Measurements from ENCODE around the gene ZC3H14. TPM values are rescaled to one million over a fixed set of nuclear protein-coding genes. Genes with fewer than 3 reads are reported as not detected.

The ZC3H14 gene
- total and polyA plus RNA-seq, 7 donors = 23.4 to 89.5 (median 80.4) TPM

DNA sequence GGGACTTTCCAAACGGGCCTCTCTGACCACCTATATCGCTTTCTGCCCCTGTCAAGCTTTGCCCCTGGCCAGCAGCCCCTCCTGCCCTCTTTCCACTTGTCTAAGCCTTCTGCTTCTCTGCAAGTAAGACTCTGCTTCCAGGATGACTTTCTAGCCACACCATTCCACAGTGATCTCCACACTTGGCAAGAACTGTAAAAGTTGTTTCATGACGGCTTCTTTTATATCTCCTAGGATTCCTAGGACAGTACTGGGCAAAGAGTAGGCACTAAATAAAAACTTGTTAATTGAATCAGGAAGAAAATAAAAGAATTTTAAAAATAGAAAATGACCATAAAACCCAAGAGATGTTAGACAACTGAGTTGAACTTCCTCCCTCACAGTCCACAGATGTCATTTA, 6.3 kb upstream of the ZC3H14 start:
- TF ChIP-seq EP300 (IDR thresholded peaks at IDR 0.05) (no peak), POLR2AphosphoS5 (IDR thresholded peaks at IDR 0.05) (no peak), POLR2A (IDR thresholded peaks at IDR 0.05) (no peak)
- TF ChIP-seq, protein P1, sequence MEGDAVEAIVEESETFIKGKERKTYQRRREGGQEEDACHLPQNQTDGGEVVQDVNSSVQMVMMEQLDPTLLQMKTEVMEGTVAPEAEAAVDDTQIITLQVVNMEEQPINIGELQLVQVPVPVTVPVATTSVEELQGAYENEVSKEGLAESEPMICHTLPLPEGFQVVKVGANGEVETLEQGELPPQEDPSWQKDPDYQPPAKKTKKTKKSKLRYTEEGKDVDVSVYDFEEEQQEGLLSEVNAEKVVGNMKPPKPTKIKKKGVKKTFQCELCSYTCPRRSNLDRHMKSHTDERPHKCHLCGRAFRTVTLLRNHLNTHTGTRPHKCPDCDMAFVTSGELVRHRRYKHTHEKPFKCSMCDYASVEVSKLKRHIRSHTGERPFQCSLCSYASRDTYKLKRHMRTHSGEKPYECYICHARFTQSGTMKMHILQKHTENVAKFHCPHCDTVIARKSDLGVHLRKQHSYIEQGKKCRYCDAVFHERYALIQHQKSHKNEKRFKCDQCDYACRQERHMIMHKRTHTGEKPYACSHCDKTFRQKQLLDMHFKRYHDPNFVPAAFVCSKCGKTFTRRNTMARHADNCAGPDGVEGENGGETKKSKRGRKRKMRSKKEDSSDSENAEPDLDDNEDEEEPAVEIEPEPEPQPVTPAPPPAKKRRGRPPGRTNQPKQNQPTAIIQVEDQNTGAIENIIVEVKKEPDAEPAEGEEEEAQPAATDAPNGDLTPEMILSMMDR (IDR thresholded peaks at IDR 0.05) = no peak
- intact Hi-C loops (cut with DNase I) = loop anchor here (10.0 kb wide), 2 partner anchors 172 to 268 kb away; partner anchors contain the start of genes SPATA7 and TTC8
- Histone ChIP-seq H3K36me3 (no peaks in the 10 kb centered on the region), H3K27ac (peak overlapping the region in 2 of 4 donors; percentile 10 to 85), H3K4me3 (no peak overlapping the region), H3K9me3 (no peaks in the 10 kb centered on the region), H3K27me3 (no peaks in the 10 kb centered on the region), H3K4me1 (peaks cover 0 to 29% (median 20%) of the 10 kb centered on the region in 4 donors)
- no peak for DNase-seq
- WGBS, 2 donors = 63 to 64% methylated on average over 3 of the region's 3 CpGs

DNA sequence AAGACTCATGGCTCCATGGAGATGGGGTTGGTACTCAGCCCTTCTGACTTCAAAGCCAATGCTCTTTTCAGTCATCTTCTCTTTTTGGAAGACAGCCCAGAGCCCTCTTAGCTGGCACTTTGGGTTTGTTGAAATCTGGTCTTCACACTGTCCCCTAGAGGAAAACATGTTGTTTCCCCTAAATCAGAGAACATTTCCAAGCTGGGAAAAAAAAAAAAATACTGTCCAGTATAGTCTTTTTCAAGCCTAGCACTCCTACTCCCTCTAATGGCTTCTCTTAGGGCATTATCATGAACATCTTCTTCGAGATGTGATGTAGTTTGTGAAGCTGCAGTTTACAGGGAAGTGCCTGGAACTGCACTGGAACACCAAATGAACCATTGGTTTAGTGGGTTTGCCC, 3.0 kb upstream of the ZC3H14 start:
- TF ChIP-seq, protein P1 (IDR thresholded peaks at IDR 0.05) = peak in 2 of 4 experiments; percentile 5 to 16
- TF ChIP-seq POLR2AphosphoS5 (IDR thresholded peaks at IDR 0.05) (no peak), POLR2A (IDR thresholded peaks at IDR 0.05) (no peak)
- WGBS, 2 donors = 7 to 10% methylated on average over 1 of the region's 1 CpG
- no peak overlapping the region for H3K27ac ChIP-seq
- no peaks in the 10 kb centered on the region for H3K9me3 ChIP-seq
- DNase-seq = no peak
- H3K27me3 ChIP-seq = no peaks in the 10 kb centered on the region
- H3K4me3 ChIP-seq = no peak overlapping the region
- intact Hi-C loops (cut with DNase I) = loop anchor here (10.0 kb wide), 3 partner anchors 175 to 1395 kb away; partner anchors contain the start of genes EFCAB11, SPATA7, TDP1 and TTC8
- H3K4me1 ChIP-seq = peaks cover 0 to 25% (median 22%) of the 10 kb centered on the region in 4 donors
- no peaks in the 10 kb centered on the region for H3K36me3 ChIP-seq

DNA sequence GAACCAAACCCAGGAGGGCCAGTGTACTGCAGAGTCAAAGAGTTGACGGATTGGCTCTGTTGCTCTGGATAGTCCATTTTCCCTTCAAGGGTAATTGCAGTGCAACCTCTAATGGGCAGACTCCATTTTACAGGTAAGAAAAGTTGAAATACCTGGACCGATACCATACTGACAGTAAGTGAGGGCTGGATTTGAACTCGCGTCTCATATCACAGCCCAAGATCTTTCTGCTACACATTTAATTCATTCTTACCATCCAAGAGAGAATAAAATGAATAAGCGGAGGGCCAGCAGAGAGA, 356 bp upstream of the ZC3H14 start:
- no peak for TF ChIP-seq POLR2AphosphoS5 (IDR thresholded peaks at IDR 0.05)
- no peak for TF ChIP-seq EP300 (IDR thresholded peaks at IDR 0.05)
- TF ChIP-seq, protein P1 (IDR thresholded peaks at IDR 0.05) = no peak
- TF ChIP-seq POLR2A (IDR thresholded peaks at IDR 0.05) = no peak
- WGBS, 2 donors = 20 to 29% methylated on average over 5 of the region's 5 CpGs
- Histone ChIP-seq H3K4me3 (peak overlapping the region; percentile 81 to 94 (median 85)), H3K9me3 (no peaks in the 10 kb centered on the region), H3K27ac (peak overlapping the region; percentile 86 to 97 (median 95)), H3K4me1 (peaks cover 0 to 32% (median 22%) of the 10 kb centered on the region in 4 donors), H3K27me3 (no peaks in the 10 kb centered on the region), H3K36me3 (peaks cover 0 to 6% (median 0%) of the 10 kb centered on the region in 4 donors)
- no peak for DNase-seq
- intact Hi-C loops (cut with DNase I) = loop anchor here (2.0 to 10.0 kb wide), 2 partner anchors 70 to 1392 kb away; partner anchors contain the start of genes EFCAB11 and TDP1

DNA sequence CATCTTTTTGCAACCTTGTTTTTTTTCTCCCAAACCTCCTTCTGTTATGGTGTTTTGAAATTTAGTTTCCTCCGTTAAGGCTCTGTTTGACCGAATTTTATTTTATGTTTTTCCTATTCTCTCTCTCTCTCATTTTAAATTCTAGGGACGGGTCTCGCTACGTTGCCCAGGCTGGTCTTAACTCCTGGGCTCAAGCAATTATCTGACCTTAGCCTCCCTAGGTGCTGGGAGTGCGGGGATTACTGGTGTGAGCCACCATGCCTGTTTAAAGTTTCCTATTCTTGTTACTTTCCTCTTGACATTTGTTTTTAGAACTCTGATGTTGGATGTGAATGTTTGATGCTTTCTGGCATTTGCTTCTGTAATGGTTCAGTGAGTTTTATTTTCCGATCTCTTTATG, 1.0 kb downstream of the ZC3H14 start:
- no peak for DNase-seq
- H3K4me1 ChIP-seq = peaks cover 0 to 32% (median 22%) of the 10 kb centered on the region in 4 donors
- peak overlapping the region; percentile 86 to 97 (median 95) for H3K27ac ChIP-seq
- H3K4me3 ChIP-seq = peak overlapping the region; percentile 81 to 94 (median 85)
- H3K27me3 ChIP-seq = no peaks in the 10 kb centered on the region
- intact Hi-C loops (cut with DNase I) = loop anchor here (2.0 to 10.0 kb wide), 2 partner anchors 71 to 1391 kb away; partner anchors contain the start of genes EFCAB11 and TDP1
- no peak for TF ChIP-seq POLR2AphosphoS5 (IDR thresholded peaks at IDR 0.05)
- TF ChIP-seq, protein P1 (IDR thresholded peaks at IDR 0.05) = no peak
- TF ChIP-seq POLR2A (IDR thresholded peaks at IDR 0.05) = no peak
- TF ChIP-seq EP300 (IDR thresholded peaks at IDR 0.05) = no peak
- WGBS, 2 donors = 8 to 36% methylated on average over 7 of the region's 7 CpGs
- H3K36me3 ChIP-seq = peaks cover 6 to 20% (median 9%) of the 10 kb centered on the region in 4 donors
- no peaks in the 10 kb centered on the region for H3K9me3 ChIP-seq

Data from sigmoid colon (tissue), 7 donors.